Neural progenitor cell (in vitro differentiated cells): ENCODE results near the gene MED25.

Experiments
- EZH2 ChIP-seq: fragments of 200-600 bp; sonication (generic); IDR thresholded peaks from 2 replicates; pipeline ENCODE4 v1.6.1; 2017; ENCODE audit warnings: antibody characterized with exemption, mild to moderate bottlenecking, moderate library complexity
- TF ChIP-seq, protein P1 (sequence below): fragments of 200-600 bp; sonication (generic); IDR thresholded peaks from 2 replicates; pipeline ENCODE4 v1.5.1; 2017; ENCODE audit warnings: antibody characterized with exemption, mild to moderate bottlenecking

DNA sequence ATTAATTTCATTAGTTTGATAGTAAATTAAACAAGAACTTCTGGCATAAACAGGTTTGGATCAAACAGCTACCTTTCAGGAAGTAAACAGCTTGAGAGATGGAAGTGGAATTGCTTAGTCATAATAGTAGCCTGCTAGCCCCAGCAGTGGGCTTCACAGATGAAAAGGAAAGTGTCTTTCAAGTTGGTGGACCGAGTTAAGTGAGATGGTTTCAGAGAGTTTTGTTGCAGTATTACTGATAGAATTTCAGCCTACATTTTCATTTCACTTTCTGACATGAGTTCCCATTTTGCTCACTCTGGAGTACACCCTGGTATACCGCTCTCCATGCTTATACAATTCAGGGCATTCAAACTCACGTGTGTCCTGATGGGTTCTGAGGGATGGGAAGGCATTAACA is 30.8 kb downstream of the MED25 start:
- TF ChIP-seq, protein P1, sequence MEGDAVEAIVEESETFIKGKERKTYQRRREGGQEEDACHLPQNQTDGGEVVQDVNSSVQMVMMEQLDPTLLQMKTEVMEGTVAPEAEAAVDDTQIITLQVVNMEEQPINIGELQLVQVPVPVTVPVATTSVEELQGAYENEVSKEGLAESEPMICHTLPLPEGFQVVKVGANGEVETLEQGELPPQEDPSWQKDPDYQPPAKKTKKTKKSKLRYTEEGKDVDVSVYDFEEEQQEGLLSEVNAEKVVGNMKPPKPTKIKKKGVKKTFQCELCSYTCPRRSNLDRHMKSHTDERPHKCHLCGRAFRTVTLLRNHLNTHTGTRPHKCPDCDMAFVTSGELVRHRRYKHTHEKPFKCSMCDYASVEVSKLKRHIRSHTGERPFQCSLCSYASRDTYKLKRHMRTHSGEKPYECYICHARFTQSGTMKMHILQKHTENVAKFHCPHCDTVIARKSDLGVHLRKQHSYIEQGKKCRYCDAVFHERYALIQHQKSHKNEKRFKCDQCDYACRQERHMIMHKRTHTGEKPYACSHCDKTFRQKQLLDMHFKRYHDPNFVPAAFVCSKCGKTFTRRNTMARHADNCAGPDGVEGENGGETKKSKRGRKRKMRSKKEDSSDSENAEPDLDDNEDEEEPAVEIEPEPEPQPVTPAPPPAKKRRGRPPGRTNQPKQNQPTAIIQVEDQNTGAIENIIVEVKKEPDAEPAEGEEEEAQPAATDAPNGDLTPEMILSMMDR: no peak
- no peak for TF ChIP-seq EZH2
